ENCODE results near the gene ETV3.

The ETV3 gene

GRCh38 chr1:157150631-157151030 is 12.4 kb upstream of the ETV3 start:
- Histone ChIP-seq H3K36me3 (ENCODE audit: control insufficient read depth, insufficient read depth, low read length) (no peaks in the 10 kb centered on the region), H3K4me3 (ENCODE audit: extremely low read depth, insufficient read depth, low read length, poor library complexity, severe bottlenecking) (no peak overlapping the region)
- WGBS, 2 experiments (ENCODE audit: insufficient coverage in 2 of 2), result 90 to 97% methylated on average over 3 of the region's 6 CpGs

GRCh38 chr1:157147906-157148700 is 9.9 kb upstream of the ETV3 start:
- WGBS, 2 experiments (ENCODE audit: insufficient coverage in 2 of 2), result 81 to 82% methylated on average over 8 of the region's 10 CpGs
- Histone ChIP-seq H3K4me1 (ENCODE audit: control insufficient read depth, insufficient read depth, low read length, poor library complexity, severe bottlenecking) (peaks cover under 1% of the 10 kb centered on the region), H3K36me3 (ENCODE audit: control insufficient read depth, insufficient read depth, low read length) (no peaks in the 10 kb centered on the region), H3K27ac (ENCODE audit: low read depth, low read length, severe bottlenecking) (no peak overlapping the region), H3K4me3 (ENCODE audit: extremely low read depth, insufficient read depth, low read length, poor library complexity, severe bottlenecking) (no peak overlapping the region), H3K9me3 (ENCODE audit: control insufficient read depth, low read length) (no peaks in the 10 kb centered on the region)

More at GRCh38 chr1:157150631-157151030, 12.4 kb upstream of the ETV3 start:
- no peak overlapping the region for H3K27ac ChIP-seq (ENCODE audit: low read depth, low read length, severe bottlenecking)
- H3K9me3 ChIP-seq (ENCODE audit: control insufficient read depth, low read length), result no peaks in the 10 kb centered on the region
- H3K4me1 ChIP-seq (ENCODE audit: control insufficient read depth, insufficient read depth, low read length, poor library complexity, severe bottlenecking), result peaks cover 16% of the 10 kb centered on the region

- Histone ChIP-seq H3K4me1 (ENCODE audit: control insufficient read depth, insufficient read depth, low read length, poor library complexity, severe bottlenecking) (no peaks in the 10 kb centered on the region), H3K4me3 (ENCODE audit: extremely low read depth, insufficient read depth, low read length, poor library complexity, severe bottlenecking) (no peak overlapping the region)
- WGBS, 2 experiments (ENCODE audit: insufficient coverage in 2 of 2), result no CpG with 5 or more reads among the region's 1 CpG
These were observed 8.8 kb upstream of the ETV3 start for GRCh38 chr1:157147037-157147436.

GRCh38 chr1:157146244-157146643 is 8.0 kb upstream of the ETV3 start:
- Histone ChIP-seq H3K4me3 (ENCODE audit: extremely low read depth, insufficient read depth, low read length, poor library complexity, severe bottlenecking) (no peak overlapping the region), H3K36me3 (ENCODE audit: control insufficient read depth, insufficient read depth, low read length) (no peaks in the 10 kb centered on the region), H3K4me1 (ENCODE audit: control insufficient read depth, insufficient read depth, low read length, poor library complexity, severe bottlenecking) (no peaks in the 10 kb centered on the region), H3K27ac (ENCODE audit: low read depth, low read length, severe bottlenecking) (no peak overlapping the region), H3K9me3 (ENCODE audit: control insufficient read depth, low read length) (no peaks in the 10 kb centered on the region)
- 84 to 100% methylated on average over 1 to 2 of the region's 3 CpGs for WGBS, 2 experiments (ENCODE audit: insufficient coverage in 2 of 2)

More at GRCh38 chr1:157147037-157147436, 8.8 kb upstream of the ETV3 start:
- H3K27ac ChIP-seq (ENCODE audit: low read depth, low read length, severe bottlenecking), result no peak overlapping the region
- no peaks in the 10 kb centered on the region for H3K9me3 ChIP-seq (ENCODE audit: control insufficient read depth, low read length)
- H3K36me3 ChIP-seq (ENCODE audit: control insufficient read depth, insufficient read depth, low read length), result no peaks in the 10 kb centered on the region

- WGBS, 2 experiments (ENCODE audit: insufficient coverage in 2 of 2), result no CpG with 5 or more reads among the region's 1 CpG
- H3K36me3 ChIP-seq (ENCODE audit: control insufficient read depth, insufficient read depth, low read length), result no peaks in the 10 kb centered on the region
- H3K9me3 ChIP-seq (ENCODE audit: control insufficient read depth, low read length), result no peaks in the 10 kb centered on the region
These were observed 6.9 kb upstream of the ETV3 start for GRCh38 chr1:157145076-157145475.

GRCh38 chr1:157144509-157144908 is 6.3 kb upstream of the ETV3 start:
- Histone ChIP-seq H3K9me3 (ENCODE audit: control insufficient read depth, low read length) (no peaks in the 10 kb centered on the region), H3K4me1 (ENCODE audit: control insufficient read depth, insufficient read depth, low read length, poor library complexity, severe bottlenecking) (peaks cover 3% of the 10 kb centered on the region), H3K4me3 (ENCODE audit: extremely low read depth, insufficient read depth, low read length, poor library complexity, severe bottlenecking) (no peak overlapping the region), H3K27ac (ENCODE audit: low read depth, low read length, severe bottlenecking) (no peak overlapping the region), H3K36me3 (ENCODE audit: control insufficient read depth, insufficient read depth, low read length) (no peaks in the 10 kb centered on the region)
- 88% methylated on average over 1 of the region's 1 CpG for WGBS, 2 experiments (ENCODE audit: insufficient coverage in 2 of 2)

More at GRCh38 chr1:157145076-157145475, 6.9 kb upstream of the ETV3 start:
- no peak overlapping the region for H3K27ac ChIP-seq (ENCODE audit: low read depth, low read length, severe bottlenecking)
- no peaks in the 10 kb centered on the region for H3K4me1 ChIP-seq (ENCODE audit: control insufficient read depth, insufficient read depth, low read length, poor library complexity, severe bottlenecking)
- H3K4me3 ChIP-seq (ENCODE audit: extremely low read depth, insufficient read depth, low read length, poor library complexity, severe bottlenecking), result no peak overlapping the region

GRCh38 chr1:157142765-157143423 is 4.7 kb upstream of the ETV3 start:
- Histone ChIP-seq H3K4me1 (ENCODE audit: control insufficient read depth, insufficient read depth, low read length, poor library complexity, severe bottlenecking) (peaks cover 7% of the 10 kb centered on the region), H3K27ac (ENCODE audit: low read depth, low read length, severe bottlenecking) (no peak overlapping the region), H3K9me3 (ENCODE audit: control insufficient read depth, low read length) (no peaks in the 10 kb centered on the region), H3K36me3 (ENCODE audit: control insufficient read depth, insufficient read depth, low read length) (no peaks in the 10 kb centered on the region), H3K4me3 (ENCODE audit: extremely low read depth, insufficient read depth, low read length, poor library complexity, severe bottlenecking) (no peak overlapping the region)
- no CpG with 5 or more reads among the region's 3 CpGs for WGBS, 2 experiments (ENCODE audit: insufficient coverage in 2 of 2)

GRCh38 chr1:157142201-157142600 is 4.0 kb upstream of the ETV3 start:
- no peaks in the 10 kb centered on the region for H3K36me3 ChIP-seq (ENCODE audit: control insufficient read depth, insufficient read depth, low read length)
- H3K9me3 ChIP-seq (ENCODE audit: control insufficient read depth, low read length), result no peaks in the 10 kb centered on the region
- 100% methylated on average over 1 of the region's 2 CpGs; no CpG with 5 or more reads in 1 of the 2 experiments for WGBS, 2 experiments (ENCODE audit: insufficient coverage in 2 of 2)
- no peak overlapping the region for H3K4me3 ChIP-seq (ENCODE audit: extremely low read depth, insufficient read depth, low read length, poor library complexity, severe bottlenecking)
- H3K27ac ChIP-seq (ENCODE audit: low read depth, low read length, severe bottlenecking), result no peak overlapping the region
- peaks cover 7% of the 10 kb centered on the region for H3K4me1 ChIP-seq (ENCODE audit: control insufficient read depth, insufficient read depth, low read length, poor library complexity, severe bottlenecking)

- 64% methylated on average over 1 of the region's 4 CpGs; no CpG with 5 or more reads in 1 of the 2 experiments for WGBS, 2 experiments (ENCODE audit: insufficient coverage in 2 of 2)
- H3K4me3 ChIP-seq (ENCODE audit: extremely low read depth, insufficient read depth, low read length, poor library complexity, severe bottlenecking), result no peak overlapping the region
- no peak overlapping the region for H3K27ac ChIP-seq (ENCODE audit: low read depth, low read length, severe bottlenecking)
- H3K9me3 ChIP-seq (ENCODE audit: control insufficient read depth, low read length), result no peaks in the 10 kb centered on the region
- peaks cover 7% of the 10 kb centered on the region for H3K4me1 ChIP-seq (ENCODE audit: control insufficient read depth, insufficient read depth, low read length, poor library complexity, severe bottlenecking)
- peaks cover 1% of the 10 kb centered on the region for H3K36me3 ChIP-seq (ENCODE audit: control insufficient read depth, insufficient read depth, low read length)
These were observed 3.1 kb upstream of the ETV3 start for GRCh38 chr1:157141212-157141855.

GRCh38 chr1:157140063-157140588 is 1.9 kb upstream of the ETV3 start:
- H3K36me3 ChIP-seq (ENCODE audit: control insufficient read depth, insufficient read depth, low read length), result peaks cover 13% of the 10 kb centered on the region
- 100% methylated on average over 1 of the region's 2 CpGs for WGBS, 2 experiments (ENCODE audit: insufficient coverage in 2 of 2)
- H3K9me3 ChIP-seq (ENCODE audit: control insufficient read depth, low read length), result no peaks in the 10 kb centered on the region
- peaks cover 12% of the 10 kb centered on the region for H3K4me1 ChIP-seq (ENCODE audit: control insufficient read depth, insufficient read depth, low read length, poor library complexity, severe bottlenecking)
- H3K27ac ChIP-seq (ENCODE audit: low read depth, low read length, severe bottlenecking), result no peak overlapping the region
- no peak overlapping the region for H3K4me3 ChIP-seq (ENCODE audit: extremely low read depth, insufficient read depth, low read length, poor library complexity, severe bottlenecking)
